Epithelial cell of prostate (primary cell): Measurements from ENCODE around the gene ZNF491.
"Not testable (repeated sequence)": the region's sequence is repeated elsewhere in the genome, so short reads cannot be mapped to it uniquely, and the experiment has no call there.

Experiments used
- DNase-seq: peaks from one replicate; pipeline ENCODE4 v3.0.0-alpha.2; 2011; ENCODE audit warnings: low read depth, low spot score
- H3K27ac ChIP-seq: fragments of 450-650 bp; 2 replicates; pipeline ENCODE4 v1.5.1; 2017; ENCODE audit warnings: mild to moderate bottlenecking

The ZNF491 gene

DNA sequence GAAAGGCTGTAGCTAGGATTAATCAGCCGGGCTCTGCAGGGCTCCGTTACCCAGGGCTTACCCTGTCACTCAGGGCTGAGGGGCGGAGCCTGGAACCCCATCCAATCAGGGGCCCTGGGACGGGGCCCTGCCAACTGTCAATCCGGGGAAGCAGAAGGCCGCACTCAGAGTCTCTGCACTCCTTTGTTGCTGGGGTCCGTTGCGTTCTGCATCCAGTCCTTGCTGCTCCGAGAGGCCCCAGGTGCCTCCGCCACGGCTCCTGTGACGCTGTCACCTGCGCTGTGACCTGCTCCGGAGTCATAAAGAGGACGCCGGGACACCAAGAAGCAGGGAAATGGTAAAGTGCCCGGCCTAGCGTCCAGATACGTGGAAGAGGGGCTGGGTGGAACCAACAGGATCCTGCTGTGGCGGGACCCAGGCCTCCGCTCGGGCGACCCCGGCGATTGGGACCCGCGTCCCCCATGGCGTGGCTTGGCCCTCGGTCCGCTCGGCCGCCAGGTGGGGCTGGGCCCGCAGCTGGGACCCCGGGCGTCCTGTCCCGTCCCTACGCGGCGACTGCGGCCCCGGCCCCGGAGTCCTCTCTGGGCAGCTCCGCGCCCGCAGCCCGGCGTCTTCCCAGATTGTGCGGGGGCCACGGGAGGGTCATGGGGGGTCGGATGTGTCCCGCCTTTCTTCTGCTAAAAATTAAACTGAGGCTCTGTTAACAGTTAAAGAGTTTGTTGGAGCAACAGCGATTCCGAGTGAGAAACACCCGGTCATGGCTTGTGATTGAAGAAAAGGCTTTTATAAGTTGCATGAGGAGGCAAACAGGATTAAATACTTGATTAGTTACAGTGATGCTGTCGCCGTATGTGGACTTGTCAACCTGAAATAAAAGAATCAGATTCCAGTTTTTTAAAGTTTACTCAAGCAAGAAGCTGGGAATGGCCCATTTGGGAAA, at the start of gene ZNF491:
TSS of gene ZNF491 (plus strand) at position 133 of the 940 bp plus-strand sequence. CDS start 7,431 bp downstream, outside the sequence.
- DNase-seq, result peak; percentile 39
- H3K27ac ChIP-seq, result no peak within 1 kb of the TSS

GRCh38 chr19:11749751-11750150, 48.6 kb upstream of the ZNF491 start:
- no peak for DNase-seq
- no peak overlapping the region for H3K27ac ChIP-seq

- DNase-seq, result no peak
- no peak overlapping the region for H3K27ac ChIP-seq
These were observed 46.0 kb upstream of the ZNF491 start for GRCh38 chr19:11752244-11752736.

GRCh38 chr19:11754663-11755062, 43.7 kb upstream of the ZNF491 start:
- DNase-seq, result no peak
- H3K27ac ChIP-seq, result no peak overlapping the region

DNA sequence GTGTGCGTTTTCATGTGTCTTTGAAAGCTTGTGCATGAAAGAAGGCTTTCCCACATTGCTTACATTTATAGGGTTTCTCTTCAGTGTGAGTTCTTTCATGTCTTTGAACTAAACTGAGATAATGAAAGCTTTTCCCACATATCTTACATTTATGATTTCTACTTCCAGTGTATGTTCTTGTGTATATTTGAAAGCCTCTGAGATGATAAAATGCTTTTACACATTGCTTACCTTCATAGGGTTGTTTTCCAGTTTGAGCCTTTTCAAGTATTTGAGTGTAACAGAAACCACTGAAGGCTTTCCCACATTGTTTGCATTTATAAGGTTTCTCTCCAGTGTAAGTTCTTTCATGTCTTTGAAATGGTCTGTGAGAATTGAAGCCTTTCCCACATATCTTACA, 41.4 kb upstream of the ZNF491 start:
- H3K27ac ChIP-seq, result no peak overlapping the region
- no peak for DNase-seq

GRCh38 chr19:11759805-11760204, 38.5 kb upstream of the ZNF491 start:
- no peak overlapping the region for H3K27ac ChIP-seq
- no peak for DNase-seq

- H3K27ac ChIP-seq, result no peak overlapping the region
- no peak for DNase-seq
These were observed 35.2 kb upstream of the ZNF491 start for GRCh38 chr19:11763117-11763516.

GRCh38 chr19:11763611-11764010, 34.7 kb upstream of the ZNF491 start:
- DNase-seq, result no peak
- H3K27ac ChIP-seq, result no peak overlapping the region

DNA sequence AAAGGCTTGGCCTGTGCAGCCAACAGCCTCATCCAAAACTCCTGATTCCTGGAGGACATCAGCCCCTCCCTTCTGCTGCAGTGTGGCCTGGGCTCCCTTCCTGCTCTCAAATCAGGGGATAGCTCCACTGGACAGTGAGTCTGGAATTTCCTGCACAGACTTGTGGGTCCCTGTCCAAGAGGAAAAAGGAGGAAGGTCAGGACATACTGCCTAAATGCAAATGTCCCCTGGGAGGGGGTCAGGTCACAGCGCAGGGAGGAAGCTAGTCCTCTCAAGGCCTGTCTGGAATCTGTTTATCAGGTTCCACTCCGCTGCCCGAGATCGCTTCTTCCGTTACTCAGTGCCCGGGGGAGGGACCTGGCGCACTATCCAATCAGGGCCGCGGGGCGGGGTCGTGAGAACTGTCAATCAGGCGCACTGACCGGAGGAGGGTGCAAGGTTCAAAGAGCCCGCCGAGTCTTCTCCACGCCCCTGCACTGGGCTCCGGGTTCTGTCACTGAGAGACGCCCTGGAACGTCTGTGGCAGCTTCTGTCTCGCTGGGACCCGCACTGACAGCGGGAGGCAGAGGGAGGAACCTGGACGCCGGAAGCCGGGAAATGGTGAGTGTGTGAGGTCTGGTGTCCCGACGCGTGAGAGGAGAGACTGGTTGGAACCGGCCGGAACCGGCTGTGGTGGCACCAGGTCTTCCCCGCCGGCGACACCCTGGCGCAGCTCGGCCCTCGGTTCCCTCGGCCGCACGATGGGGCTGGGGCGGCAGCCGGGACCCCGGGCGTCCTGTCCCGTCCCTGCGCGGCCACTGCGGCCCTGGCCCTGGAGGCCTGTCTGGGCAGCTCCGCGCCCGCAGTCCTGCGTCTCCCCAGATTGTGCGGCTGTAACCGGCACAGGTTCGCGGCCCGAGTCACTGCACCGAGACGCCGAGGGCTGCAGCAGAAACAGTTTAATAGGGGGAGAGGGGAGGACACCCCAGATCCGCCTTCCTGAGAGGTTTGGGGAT, 31.4 kb upstream of the ZNF491 start, which contains the start of gene ZNF441:
TSS of gene ZNF441 (plus strand) at position 404 of the 995 bp plus-strand sequence. CDS start at position 598, 194 bp downstream.
- peak; percentile 60 for DNase-seq
- peak within 1 kb of the TSS; percentile 86 for H3K27ac ChIP-seq

DNA sequence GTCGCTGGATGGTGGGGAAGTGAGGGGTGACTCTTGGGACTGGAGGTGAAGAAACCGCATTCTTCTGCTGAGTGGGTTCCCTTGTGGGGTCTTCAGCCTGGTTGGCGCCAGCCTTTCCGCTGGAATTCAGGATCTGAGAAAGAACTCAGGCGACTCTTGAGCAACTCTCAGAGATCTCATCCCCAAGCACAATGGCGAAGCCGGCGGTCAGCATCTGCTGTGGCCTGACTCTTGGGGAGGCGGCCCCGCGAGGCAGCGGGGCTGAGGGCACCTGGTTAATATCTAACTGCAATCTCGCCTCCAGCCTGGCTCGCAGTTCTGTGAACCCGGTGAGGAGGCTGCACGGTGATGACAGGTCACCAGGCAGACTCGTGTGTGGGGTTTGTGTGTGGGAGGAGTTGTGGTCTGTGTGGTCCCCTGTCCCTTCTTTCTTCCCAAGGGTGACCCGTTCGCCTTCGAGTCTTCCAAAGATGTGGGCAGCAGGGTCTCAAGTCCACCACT, 30.6 kb upstream of the ZNF491 start:
- DNase-seq, result no peak
- H3K27ac ChIP-seq, result peak overlapping the region; percentile 86

GRCh38 chr19:11769995-11770394, 28.3 kb upstream of the ZNF491 start:
- H3K27ac ChIP-seq, result no peak overlapping the region
- DNase-seq, result no peak

DNA sequence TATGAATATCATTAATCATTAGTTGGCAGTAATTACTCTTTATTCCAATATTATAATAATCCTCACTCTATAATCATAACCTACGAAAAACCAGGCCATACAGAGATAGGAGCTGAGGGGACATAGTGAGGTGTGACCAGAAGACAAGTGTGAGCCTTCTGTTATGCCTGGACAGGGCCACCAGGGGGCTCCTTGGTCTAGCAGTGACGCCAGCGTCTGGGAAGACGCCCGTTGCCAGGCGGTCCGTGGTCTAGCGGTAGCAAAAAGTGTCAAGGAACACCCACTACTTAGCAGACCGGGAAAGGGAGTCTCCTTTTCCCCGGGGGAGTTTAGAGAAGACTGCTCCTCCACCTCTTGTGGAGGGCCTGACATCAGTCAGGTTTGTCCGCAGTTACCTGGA, 26.8 kb upstream of the ZNF491 start:
- not testable (repeated sequence) for DNase-seq, H3K27ac ChIP-seq

- not testable (repeated sequence) for DNase-seq, H3K27ac ChIP-seq
These were observed 21.7 kb upstream of the ZNF491 start for GRCh38 chr19:11776669-11777068.

- no peak overlapping the region for H3K27ac ChIP-seq
- DNase-seq, result no peak
These were observed 17.8 kb upstream of the ZNF491 start for GRCh38 chr19:11780431-11781020.

DNA sequence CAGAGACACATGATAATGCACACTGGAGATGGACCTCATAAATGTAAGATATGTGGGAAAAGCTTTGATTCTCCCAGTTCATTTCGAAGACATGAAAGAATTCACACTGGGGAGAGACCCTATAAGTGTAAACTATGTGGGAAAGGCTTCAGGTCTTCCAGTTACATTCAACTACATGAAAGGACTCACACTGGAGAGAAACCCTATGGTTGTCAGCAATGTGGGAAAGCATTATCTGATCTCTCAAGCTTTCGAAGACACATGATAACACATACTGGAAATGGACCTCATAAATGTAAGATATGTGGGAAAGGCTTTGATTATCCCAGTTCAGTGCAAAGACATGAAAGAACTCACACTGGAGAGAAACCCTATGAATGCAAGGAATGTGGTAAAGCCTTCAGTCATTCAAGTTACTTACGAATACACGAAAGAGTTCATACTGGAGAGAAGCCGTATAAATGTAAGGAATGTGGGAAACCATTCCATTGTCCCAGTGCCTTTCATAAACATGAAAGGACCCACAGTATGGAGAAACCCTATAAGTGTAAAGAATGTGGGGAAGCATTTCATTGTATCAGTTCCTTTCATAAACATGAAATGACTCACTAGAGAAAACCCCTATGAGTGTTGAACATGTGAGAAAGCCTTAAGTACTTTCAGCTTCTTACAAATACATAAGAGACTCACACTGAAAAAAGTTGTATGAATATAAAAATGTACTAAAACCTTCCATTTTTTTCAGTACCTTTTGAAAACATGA, 16.8 kb upstream of the ZNF491 start:
- DNase-seq, result no peak
- H3K27ac ChIP-seq, result no peak overlapping the region

DNA sequence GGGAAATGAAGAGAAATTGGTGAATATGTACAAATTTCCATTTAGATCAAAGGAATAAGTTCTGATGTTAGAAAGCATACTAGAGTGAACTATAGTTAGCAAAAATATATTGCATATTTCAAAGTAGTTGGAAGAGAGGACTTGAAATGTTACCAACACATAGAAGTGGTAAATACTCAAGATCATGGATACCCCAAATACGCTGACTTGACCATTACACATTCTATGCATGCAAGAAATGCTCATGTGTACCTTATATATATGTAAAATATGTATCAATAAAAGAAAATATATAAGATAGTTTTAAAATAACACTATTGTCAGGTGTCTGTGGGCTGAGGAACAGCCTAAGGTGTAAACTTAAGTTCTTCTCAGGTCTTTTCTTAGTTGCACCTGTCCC, 14.6 kb upstream of the ZNF491 start:
- DNase-seq, result no peak
- no peak overlapping the region for H3K27ac ChIP-seq

GRCh38 chr19:11784356-11784755, 14.0 kb upstream of the ZNF491 start:
- DNase-seq, result no peak
- no peak overlapping the region for H3K27ac ChIP-seq

GRCh38 chr19:11787536-11787935, 10.8 kb upstream of the ZNF491 start:
- DNase-seq, result no peak
- H3K27ac ChIP-seq, result no peak overlapping the region

DNA sequence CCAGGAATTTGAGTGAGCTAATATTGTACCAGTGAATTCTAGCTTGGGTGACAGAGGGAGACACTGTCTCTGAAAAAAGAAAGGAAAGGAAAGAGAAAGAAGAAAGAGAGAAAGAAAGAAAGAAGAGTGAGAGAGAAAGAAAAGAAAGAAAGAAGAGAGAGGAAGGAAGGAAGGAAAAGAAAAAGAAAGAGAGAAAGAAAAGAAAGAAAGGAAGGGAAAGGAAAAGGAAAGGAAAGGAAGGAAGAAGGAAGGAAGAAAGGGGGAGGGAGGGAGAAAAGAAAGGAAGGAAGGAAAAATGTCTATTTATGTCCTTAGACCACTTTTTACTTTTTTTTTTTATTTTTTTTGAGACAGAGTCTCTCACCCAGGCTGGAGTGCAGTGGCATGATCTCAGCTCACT, 5.4 kb upstream of the ZNF491 start:
- H3K27ac ChIP-seq, result no peak overlapping the region
- DNase-seq, result no peak
